Stimulated activated CD4-positive, alpha-beta T cell treated with anti-CD3 and anti-CD28 coated beads, TNF-alpha, amount 100 ng/mL, for 24 hours (primary cell): ENCODE results near the gene SV2B.
"Not testable (repeated sequence)": the region's sequence is repeated elsewhere in the genome, so short reads cannot be mapped to it uniquely, and the experiment has no call there.

ENCODE experiments used
- DNase-seq, 3 experiments: peaks; one replicate each; pipeline ENCODE4 v3.0.0-alpha.2; 2020; ENCODE audit warnings: low read depth in 3 of 3

Gene SV2B

DNA sequence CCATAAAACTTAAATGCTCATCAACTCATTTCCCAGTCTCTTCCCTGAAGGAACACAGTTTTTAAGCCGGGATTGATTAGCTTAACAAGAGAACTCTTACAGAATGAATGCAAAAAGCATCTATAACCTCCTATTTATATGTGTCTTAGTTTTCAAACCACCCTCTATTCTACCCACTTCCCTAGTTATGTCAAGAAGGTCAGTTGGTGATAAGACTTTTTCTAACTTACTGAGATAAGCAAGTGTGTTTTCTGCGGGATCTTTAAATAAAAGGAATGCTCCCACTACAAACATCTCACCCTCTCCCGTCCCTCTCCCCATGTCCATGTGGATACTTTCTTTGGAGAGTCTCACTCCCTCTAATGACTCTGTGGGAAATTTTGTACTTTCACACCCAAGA lies 218.5 kb downstream of the SV2B start:
- DNase-seq = no peak

DNA sequence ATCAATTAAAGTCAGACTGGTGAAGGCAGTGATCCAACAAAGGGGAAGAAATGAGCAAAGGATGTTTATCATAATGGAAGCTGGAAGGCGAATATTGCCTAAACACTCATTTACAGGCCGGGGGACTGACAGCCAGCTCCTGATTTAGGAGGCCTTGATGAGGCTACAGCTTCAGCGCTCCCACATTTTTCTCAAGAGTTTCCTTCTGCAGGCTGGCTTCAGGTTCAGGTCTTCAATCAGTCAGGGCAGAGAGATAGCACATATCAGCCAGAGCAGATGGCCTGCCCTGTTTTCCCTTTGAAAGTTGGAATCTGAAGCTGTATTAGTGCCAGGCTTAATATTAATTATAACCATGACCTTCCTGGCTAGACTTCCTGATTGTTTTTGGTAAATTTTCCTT lies 218.9 kb downstream of the SV2B start:
- no peak for DNase-seq

DNA sequence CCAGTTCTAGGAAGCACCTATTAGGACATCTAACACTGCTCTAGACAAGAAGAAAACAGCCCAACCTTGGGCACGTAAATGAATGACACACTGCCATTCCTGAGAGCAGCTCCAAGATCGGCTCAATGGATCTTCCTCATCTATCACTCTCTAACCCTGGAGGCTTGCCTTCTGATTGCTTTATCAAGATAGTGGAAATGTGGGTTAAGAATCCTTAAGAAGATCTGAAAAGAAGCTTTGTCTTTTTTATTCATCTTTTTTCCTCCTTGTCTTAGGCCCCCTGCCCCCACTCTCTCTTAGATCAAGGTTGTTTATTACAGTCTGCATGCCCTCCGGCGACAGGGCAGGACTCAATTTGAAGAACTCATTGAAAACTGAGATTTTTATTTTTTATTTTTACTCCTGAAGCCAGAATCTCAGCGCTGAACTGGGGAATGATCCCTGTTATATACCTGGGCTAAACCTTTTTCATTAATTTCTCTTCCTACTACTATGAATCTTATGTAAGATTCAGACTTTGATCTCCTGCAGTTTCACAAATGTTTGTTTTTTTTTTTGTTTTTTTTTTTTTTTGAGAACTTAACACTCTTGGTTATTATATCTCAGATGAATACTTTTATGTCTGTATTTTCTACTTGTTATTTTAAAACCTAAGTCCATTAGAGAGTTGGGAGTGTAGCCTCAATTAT lies 219.5 kb downstream of the SV2B start:
- DNase-seq = no peak

DNA sequence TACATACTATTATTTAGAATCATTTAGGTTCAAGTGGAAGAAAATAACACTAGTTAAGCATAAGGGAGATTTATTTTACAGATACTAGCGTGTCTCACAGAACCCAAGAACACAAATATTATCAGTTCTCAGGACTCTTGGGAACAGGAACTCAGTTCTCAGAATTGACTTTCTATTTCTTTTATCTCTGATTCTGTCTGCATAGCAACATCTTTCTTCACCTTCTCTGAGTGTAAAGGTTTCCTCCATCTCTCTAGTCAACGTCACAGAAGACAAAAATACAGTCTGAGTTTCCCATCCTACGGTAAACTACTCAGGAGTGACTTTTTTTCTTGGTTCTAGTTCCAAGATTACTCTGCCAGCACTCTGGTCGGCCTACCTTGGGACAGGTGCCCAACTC lies 220.0 kb downstream of the SV2B start:
- no peak for DNase-seq

DNA sequence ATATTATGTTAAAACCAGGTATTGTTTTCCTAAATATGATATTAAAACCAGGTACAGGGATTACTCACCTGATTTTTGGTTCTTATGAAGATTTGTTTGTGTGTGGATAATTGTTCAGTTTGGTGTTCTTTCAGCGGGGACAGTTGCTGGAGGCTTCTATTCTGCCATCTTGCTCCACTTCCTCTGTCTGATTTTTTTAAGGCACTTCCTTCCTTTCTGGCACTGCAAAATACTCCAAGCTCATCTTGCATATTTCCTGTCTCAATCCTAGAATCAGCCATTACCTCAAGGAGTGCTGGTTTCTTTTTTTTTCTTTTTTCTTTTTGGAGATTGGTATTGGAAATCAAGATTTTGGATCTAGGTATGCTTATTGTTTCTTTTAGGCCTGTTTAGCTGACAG lies 229.9 kb downstream of the SV2B start:
- DNase-seq = no peak

DNA sequence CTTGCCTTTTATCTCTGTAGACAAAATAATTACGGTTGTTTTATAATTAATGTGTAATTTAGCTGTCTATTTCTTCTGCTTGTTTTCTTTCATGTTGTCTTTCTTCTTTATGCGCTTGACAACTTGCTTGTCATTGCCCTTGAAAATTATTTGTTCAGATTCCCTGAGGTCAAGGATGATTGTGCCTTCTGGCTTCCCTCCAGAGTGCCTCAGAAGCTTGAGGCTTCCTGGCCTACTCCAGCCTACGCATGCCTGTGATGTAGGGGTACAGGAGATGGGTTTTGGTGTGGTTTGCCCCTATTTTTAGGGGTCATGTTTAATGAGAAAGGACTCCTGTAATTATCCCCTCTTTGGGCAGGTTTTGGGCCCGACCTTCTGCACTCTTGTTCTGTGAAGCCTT lies 231.5 kb downstream of the SV2B start:
- DNase-seq = no peak

DNA sequence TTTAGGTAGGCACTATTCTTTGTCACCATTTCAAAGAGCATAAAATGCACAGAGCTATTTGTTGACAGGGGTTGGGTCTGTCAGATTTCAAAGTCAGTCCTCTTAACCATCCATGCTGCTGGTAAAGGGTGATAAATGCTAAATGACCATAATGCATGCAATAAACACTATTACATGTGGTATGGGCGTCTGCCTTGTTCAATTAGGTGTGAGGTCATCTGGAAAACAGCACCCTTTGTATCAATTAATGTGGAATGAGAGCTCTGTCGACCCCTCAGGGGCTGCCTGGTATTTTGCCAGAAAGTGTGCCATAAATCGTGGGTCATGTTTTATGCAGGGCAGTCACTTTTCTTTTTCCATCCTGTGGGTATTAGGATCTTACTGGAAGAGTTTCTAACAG lies 235.6 kb downstream of the SV2B start:
- no peak for DNase-seq

DNA sequence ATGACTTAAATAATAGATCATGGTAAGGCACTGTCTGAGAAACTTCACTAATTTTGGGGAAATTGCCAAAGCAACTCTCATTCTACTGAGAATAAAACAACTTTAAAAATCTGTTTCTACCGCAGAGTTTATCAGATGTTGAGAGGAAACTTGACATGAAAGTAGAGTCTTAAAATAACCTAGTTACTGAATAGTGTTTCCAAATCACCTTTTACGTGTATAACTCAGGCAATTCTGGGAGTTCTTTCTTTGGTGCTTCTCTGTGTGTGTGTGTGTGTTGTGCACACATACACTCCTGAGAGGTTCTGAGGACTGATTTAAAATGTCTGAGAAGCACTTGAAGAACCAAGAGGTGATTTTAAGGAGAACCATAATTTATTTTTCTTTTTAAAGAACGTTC lies 236.6 kb downstream of the SV2B start:
- DNase-seq = no peak

DNA sequence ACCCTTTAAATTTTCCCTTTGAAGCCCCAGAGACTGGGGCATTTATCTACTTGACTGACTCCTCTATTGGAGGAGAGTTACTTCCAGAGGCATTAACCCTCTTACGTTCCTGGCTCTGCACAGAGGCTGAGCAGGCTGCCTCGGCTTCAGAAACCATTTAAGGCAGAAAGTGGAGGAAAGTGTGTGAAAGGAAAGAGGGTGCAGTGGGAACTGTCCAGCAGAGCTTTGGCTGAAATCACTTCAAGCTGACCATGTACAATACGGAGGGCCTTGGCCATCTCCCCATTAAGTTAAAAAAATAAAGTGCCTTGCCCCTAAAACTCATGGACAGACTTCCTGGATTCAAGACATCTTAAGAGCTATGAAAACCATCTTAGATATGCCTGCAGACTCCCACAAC lies 238.7 kb downstream of the SV2B start:
- DNase-seq = no peak

DNA sequence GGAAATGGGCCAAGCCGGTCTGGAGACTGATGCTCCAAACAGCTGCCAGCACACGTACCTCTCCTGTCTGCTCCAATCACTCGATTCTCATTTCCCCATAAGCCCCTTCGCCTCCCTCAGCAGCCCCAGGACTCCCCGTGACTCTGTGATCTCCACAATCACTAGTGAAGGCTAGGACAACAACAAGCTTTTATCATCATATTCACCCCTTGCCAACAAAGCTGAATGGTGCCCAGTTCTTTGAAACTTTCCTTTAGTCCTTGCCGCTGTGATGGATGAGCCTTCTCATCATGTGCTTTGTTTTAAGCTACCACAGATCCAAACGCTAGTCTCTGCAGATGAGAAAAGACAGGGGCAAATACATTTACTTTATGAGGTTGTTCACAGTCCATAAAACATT lies 242.0 kb downstream of the SV2B start:
- no peak for DNase-seq

DNA sequence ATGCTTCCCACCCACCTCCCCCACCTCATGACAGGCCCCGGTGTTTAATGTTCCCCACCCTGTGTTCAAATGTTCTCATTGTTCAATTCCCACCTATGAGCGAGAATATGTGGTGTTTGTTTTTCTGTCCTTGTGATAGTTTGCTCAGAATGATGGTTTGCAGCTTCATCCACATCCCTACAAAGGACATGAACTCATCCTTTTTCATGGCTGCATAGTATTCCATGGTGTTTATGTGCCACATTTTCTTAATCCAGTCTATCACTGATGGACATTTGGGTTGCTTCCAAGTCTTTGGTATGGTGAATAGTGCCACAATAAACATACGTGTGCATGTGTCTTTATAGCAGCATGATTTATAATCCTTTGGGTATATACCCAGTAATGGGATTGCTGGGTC lies 244.9 kb downstream of the SV2B start:
- not testable (repeated sequence) for DNase-seq

DNA sequence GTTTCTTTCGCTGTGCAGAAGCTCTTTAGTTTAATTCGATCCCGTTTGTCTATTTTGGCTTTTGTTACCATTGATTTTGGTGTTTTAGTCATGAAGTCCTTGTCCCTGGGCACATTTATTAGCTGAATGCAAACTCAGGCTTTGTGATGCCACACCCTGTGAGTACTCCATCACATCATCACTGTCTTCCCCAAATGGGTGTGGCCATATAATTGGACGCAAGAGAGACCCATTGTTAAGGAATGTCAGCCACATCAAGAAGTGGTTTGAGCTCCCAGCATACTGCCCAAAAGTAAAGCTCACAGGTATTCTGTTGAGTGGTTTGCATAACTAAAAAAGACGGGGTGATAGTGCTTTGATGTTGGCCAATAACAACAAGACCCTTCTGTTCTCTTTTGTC lies 245.7 kb downstream of the SV2B start:
- DNase-seq = no peak

DNA sequence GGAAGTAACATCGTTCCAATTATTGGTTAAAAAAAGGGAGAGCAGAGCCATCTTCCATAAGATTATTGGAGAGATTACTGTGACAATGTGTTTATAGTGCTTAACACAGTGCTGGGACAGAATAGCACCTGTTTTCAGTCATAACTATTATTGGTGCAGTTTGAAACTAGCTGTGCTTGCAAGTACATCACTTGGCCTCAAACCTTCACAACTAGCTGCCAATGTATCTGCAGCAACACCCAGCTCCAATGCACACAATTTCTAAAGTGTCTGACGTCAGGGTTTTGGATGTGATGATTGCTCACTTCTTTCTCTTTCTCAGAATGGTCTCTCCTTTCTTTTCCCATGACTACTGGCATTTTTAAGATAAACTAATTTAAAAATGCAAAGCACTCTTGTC lies 246.2 kb downstream of the SV2B start:
- DNase-seq = no peak

DNA sequence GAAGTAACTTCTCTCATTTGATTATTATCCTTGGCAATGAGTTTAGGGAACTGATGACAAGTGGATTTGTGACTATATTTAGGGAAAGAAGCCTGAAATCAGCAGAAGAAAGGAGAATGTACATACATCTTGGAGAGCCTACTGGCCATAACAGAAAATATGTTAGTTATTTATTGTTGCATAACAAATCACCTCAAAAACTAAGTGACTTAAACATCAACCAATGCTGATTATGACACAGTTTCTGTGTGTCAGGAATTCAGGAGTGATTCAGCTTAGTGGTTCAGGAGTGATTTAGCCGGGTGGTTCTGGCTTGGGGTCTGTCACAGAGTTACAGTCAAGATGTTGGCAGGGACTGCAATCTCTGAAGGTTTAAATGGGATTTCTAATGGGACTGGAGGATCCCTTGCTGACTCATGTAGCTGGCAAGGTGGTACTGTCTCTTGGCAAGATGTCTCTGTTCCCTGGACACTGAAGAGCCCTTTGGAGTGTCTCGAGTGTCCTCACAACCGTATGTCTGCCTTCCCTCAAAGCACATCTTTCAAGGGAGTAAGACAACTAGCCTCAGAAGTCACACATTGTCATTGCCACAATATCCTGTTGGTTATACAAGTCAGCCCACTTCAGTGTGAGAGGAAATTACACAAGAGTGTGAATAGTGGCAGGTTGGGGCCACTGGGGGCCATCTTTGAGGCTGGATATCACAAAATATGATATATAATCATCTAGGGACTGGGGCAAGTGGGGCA lies 248.9 kb downstream of the SV2B start:
- DNase-seq = no peak
